Keratinocyte (primary cell): Measurements from ENCODE around the gene NDUFB6.

ENCODE experiments used
- CTCF ChIP-seq, 3 experiments: IDR thresholded peaks in 1 of 3; conservative IDR thresholded peaks in 1 of 3; optimal IDR thresholded peaks in 1 of 3; 2 replicates in 2 of 3; 3 replicates in 1 of 3; pipeline versions ENCODE3 to v1.5.1; 2011; ENCODE audit warnings: low read length in 3 of 3, mild to moderate bottlenecking in 3 of 3, moderate library complexity in 2 of 3, control low read depth in 1 of 3, inconsistent platforms in 1 of 3; ENCODE audit not compliant: insufficient read depth in 2 of 3; ENCODE audit errors: extremely low read depth in 1 of 3
- EZH2 ChIP-seq: IDR thresholded peaks from one replicate; pipeline ENCODE4 v1.6.1; 2012; ENCODE audit warnings: inconsistent platforms, mild to moderate bottlenecking, low read length, moderate library complexity

- TF ChIP-seq CTCF (optimal IDR thresholded peaks at IDR 0.05 in 1 of 3, IDR thresholded peaks at IDR 0.05 in 1 of 3, conservative IDR thresholded peaks at IDR 0.05 in 1 of 3; ENCODE audit: extremely low read depth in 1 of 3, insufficient read depth in 2 of 3, low read length in 3 of 3) (peak; percentile 42 to 70 (median 61)), EZH2 (no peak)
These were observed 46.8 kb downstream of the NDUFB6 start, which contains the start of gene RIGI for GRCh38 chr9:32526041-32526706.
